ENCODE results near the gene FAM76A.

DNA sequence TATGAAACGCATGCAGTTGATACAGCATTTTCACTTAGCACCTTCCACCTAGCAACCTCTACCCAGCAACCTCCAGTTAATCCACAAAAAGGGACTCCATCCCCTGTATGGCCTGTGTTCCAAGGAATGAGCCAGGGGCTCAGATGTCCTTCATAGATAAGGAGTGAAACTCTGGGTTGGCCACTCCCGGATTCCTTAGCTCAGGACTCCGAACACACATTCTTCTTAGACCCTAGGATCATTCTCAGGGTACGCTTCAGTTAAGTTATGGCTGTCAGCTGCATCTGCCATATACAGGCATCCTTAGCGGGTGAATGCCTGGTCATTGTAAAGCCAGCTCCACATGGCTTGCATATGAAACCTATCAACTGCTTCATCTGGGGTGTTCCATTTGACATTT, 37.9 kb upstream of the FAM76A start:
- no peak for TF ChIP-seq EP300 (IDR thresholded peaks at IDR 0.05; ENCODE audit: low read depth)
- no peak for TF ChIP-seq CTCF (IDR thresholded peaks at IDR 0.05)
- no peak for TF ChIP-seq POLR2A (IDR thresholded peaks at IDR 0.05)
- TF ChIP-seq POLR2AphosphoS5 (IDR thresholded peaks at IDR 0.05): no peak

Measured in transverse colon (tissue), 4 donors.